Measurements from ENCODE around the gene MT1F.

MT1F gene

GRCh38 chr16:56625943-56626654 is 31.7 kb upstream of the MT1F start:
- DNase-seq = peak; percentile 42 to 70 (median 56)

DNA sequence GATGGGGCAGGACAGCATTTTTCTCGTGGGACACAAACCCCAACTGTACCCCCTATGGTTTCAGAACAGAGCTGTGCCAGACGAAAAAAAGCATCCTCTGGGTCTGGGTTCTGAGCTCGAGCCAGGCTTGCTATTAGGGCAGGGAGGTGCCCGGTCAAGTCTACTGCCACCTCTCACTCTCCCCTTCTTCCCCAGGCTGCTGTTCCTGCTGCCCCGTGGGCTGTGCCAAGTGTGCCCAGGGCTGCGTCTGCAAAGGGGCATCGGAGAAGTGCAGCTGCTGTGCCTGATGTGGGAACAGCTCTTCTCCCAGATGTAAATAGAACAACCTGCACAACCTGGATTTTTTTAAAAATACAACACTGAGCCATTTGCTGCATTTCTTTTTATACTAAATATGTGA is 31.1 kb upstream of the MT1F start:
- DNase-seq = no peak

- peak; percentile 53 to 69 (median 55) for DNase-seq
Observed at GRCh38 chr16:56628486-56629350, 29.0 kb upstream of the MT1F start.

- DNase-seq = no peak
Observed at GRCh38 chr16:56629531-56629930, 28.2 kb upstream of the MT1F start.

GRCh38 chr16:56630134-56630533 is 27.6 kb upstream of the MT1F start:
- DNase-seq = peak; percentile 48 to 53 (median 49)

DNA sequence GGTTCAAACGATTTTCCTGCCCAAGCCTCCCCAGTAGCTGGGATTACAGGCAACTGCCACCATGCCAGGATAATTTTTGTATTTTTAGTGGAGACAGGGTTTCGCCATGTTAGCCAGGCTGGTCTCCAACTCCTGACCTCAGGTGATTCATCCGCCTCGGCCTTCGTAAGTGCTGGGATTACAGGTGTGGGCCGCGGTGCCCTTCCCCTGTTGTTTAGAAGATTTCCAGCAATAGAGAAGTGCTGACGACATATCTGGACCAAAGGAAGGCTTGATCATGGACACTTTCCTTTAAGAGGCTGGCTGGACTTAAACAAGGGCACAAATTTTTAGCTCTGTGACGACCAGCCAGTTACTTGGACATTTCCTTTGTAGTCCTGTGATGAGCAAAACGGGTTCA is 26.6 kb upstream of the MT1F start:
- no peak for DNase-seq

DNA sequence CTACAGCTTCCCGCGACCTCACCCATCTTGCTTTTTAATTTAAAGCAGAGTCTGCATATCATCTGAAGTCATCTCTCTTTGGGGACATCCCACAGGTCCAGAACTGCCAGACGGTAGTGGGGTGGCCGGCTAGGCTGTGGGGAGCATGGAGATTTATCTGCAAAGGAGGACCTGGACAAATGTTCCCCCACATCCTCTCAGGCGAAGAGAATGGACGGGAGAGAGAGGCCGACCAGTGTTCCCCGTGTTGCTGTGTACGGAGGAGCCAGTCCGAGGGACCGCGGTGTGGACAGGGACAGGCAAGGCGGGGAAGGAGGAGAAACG is 26.0 kb upstream of the MT1F start:
- no peak for DNase-seq

DNA sequence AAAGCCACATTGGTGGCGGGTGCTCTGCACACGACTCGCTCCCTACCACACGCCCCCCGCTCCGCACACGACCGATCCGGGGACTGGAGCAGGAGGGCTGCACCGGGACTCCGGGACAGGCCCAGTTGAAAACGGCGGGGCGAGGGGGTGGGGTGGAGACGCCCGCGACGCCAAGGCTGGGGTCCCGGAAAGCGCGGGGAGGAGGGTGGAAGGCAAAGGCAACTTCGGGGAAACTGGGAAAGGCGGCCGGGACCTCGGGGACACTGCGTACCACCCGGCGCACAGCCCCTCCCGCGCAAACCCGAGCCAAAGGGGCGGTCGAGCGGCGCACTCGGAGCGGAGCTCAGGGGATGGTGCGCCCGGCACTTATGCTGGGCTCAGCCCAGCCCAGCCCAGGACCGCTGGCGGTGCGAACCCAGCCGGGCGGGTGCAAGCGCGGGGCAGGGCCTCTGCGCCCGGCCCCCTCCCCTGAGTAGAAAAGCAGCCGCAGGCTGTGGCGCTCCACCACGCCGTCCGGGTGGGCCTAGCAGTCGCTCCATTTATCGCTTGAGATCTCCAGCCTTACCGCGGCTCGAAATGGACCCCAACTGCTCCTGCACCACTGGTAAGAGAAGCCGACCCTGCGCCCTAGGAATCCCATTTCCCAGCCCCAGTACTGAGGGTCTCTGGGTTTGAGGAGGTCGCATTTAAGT is 25.5 kb upstream of the MT1F start, which contains the start of gene MT1M:
Gene MT1M (plus strand): TSS at position 504 of the 692 bp plus-strand sequence. CDS start 73 bp downstream, at position 577.
- peak in 1 of 3 donors; percentile 48 for DNase-seq

DNA sequence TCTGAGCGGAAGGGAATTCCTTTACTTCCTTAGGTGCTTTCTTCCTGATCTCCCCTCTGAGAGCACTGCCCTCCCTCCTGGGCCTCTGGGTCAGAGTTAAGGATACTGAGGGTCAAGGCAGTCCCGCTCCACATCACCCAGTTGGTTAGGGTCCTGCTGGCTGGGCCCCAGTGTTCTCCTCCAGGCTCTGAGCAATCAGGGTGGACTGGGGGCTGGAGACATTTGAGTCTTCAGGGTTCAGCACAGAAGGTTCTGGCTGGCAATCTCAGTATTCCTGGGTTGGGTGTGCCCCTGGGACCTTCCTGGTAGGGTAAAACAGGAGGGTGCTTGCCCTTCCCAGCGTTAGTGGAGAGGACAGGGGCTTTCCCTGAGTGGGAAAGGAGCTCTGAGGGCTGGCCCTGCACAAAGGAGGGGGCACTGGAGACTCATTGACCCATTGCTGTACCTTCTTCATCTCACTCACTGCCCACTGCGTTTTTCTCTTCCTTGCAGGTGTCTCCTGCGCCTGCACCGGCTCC is 24.9 kb upstream of the MT1F start:
- DNase-seq = no peak

DNA sequence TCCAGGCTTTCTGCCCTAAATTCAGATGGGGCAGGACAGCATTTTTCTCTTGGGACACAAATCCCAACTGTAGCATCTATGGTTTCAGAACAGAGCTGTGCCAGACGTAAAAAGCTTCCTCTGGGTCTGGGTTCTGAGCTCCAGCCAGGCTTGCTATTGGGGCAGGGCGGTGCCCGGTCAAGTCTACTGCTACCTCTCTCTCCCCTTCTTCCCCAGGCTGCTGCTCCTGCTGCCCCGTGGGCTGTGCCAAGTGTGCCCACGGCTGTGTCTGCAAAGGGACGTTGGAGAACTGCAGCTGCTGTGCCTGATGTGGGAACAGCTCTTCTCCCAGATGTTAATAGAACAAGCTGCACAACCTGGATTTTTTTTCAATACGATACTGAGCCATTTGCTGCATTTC is 24.2 kb upstream of the MT1F start:
- DNase-seq = no peak

- DNase-seq = no peak
Observed at GRCh38 chr16:56634715-56635440, 22.9 kb upstream of the MT1F start.

GRCh38 chr16:56635441-56635967 is 22.3 kb upstream of the MT1F start:
- DNase-seq = no peak

DNA sequence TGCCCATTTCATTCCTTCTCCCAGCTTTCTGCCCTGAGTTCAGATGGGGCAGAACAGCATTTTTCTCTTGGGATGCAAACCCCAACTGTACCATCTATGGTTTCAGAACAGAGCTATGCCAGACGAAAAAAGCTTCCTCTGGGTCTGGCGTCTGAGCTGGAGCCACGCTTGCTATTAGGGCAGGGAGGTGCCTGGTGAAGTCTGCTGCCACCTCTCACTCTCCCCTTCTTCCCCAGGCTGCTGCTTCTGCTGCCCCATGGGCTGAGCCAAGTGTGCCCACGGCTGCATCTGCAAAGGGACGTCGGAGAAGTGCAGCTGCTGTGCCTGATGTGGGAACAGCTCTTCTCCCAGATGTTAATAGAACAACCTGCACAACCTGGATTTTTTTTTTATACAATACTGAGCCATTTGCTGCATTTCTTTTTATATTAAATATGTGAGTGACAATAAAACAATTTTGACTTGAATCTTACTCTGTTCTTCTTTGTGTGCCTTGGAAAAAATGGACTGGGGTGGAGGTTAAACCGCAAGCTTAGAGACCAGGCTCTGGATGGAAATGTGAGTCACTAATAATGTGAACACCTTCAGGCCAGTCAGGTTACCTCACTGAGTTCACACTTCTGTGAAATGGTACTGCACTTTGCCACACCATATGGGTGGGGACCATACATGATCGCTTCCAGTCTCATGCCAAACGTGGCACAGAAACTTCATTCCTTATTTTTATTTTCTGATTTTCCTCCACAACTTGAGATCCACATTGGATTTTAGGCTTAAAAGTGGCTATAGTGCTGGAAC is 20.9 kb upstream of the MT1F start:
- DNase-seq = no peak

DNA sequence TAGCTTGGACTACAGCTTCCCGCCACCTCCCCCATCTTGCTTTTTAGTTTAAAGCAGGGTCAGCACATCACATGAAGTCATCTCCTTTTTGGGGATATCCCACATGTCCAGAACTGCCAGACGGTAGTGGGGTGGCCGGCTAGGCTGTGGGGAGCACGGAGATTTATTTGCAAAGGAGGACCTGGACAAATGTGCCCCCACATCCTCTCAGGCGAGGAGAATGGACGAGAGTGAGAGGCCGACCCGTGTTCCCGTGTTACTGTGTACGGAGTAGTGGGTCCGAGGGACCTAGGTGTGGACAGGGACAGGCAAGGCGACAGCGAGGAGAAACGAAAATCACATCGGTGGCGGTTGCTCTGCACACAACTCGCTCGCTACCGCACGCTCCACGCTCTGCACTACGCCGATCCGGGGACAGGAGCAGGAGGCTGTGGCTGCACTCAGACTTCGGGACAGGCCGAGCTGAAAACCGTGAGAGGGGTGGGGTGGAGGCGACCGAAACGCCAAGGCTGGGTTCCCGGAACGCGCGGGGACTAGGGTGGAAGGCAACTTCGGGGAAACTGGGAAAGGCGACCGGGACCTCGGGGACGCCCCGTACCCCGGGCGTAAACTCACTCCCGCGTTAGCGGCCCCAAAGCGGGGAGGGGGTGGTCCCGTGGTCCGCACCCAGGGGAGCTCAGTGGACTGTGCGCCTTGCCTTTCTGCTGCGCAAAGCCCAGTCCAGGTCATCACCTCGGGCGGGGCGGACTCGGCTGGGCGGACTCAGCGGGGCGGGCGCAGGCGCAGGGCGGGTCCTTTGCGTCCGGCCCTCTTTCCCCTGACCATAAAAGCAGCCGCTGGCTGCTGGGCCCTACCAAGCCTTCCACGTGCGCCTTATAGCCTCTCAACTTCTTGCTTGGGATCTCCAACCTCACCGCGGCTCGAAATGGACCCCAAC is 19.7 kb upstream of the MT1F start, which contains the start of gene MT1A:
Gene MT1A (plus strand): TSS at position 853 of the 937 bp plus-strand sequence. CDS start 73 bp downstream, at position 926.
- DNase-seq = peak; percentile 58 to 77 (median 66)

DNA sequence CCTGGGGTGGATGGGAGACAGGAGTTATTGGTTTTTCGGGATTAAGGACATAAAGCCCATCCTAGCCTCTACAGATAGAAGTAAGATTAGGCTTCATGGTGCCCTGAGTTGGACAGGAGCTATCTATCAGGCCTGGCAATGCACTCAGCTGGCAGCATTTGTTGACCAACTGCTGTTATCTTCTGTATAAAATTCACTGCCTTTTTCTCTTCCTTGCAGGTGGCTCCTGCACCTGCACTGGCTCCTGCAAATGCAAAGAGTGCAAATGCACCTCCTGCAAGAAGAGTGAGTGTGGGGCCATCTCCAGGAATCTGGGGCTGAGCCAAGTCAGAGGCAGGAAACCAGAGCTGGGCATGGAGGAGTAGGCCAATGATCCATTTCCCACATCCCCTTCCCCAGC is 18.7 kb upstream of the MT1F start:
- DNase-seq = no peak

DNA sequence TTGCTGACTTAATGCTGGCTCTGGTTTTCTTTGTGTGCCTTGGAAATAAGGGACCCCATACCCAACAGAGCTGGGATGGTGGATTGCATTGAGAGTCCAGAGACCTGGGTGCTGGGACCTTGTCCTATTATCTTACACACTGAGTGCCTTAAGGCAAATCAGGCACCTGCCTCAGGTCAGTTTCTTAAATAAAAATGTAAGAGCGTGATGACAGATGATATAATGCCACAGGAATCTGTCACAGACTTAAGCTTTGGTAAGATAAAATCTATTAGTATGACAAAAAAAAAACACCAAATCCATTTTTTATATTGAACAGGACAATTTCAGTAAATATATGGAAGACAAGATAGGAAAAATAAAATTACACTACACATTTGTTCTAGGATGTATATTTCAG is 17.7 kb upstream of the MT1F start:
- DNase-seq = no peak

GRCh38 chr16:56641166-56641565 is 16.6 kb upstream of the MT1F start:
- peak in 1 of 3 donors; percentile 40 for DNase-seq

DNA sequence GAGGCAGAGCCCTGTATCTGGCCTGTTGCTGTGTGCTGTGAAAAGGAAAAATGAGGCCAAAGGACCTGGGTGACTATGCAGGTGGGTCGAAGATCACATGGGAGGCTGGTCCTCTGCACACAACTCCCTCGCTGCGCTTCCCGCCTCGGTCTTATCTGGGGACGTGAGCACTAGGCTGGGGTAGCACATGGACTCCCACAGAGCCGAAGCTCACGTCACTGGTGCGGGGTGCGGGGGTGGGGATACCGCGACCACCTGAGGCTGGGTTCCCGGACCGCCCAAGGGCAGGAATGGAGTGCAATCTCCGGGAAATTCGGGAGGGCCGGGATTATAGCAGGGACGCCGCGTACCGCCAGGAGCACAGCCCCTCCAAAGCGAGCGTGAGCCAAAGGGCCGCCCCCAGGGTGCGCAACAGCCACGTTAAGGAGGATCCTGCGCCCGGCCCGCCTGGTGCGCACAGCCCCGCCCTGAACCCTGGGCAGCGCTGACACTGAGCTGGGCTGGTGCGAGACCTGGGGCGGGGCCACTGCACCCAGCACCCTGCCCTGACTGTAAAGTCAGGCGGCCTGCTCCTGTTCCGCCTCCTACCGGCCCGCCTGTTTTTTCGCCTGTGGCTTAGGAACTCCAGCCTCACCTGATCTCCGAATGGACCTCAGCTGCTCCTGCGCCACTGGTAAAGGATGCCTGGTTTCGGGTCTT is 14.5 kb upstream of the MT1F start:
- peak; percentile 74 to 90 (median 77) for DNase-seq

DNA sequence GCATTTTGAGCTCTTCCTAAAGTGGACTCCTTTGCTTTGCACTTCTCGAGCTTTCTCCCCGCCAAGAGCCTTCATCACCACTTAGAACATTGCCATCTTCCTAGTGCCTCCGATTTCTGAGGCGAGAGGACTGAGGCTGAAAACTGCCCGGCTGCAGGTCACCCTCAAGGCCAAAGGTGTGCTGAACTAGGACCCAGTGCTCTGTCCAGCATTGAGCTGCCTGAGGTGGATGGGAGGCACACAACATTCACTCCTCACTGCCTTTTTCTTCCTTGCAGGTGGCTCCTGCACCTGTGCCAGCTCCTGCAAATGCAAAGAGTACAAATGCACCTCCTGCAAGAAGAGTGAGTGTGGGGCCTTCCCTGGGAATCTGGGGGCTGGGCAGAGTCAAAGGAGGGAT is 13.9 kb upstream of the MT1F start:
- no peak for DNase-seq

- no peak for DNase-seq
Observed at GRCh38 chr16:56645311-56645710, 12.4 kb upstream of the MT1F start.
